ENCODE results near the gene PPP2R5D.

DNA sequence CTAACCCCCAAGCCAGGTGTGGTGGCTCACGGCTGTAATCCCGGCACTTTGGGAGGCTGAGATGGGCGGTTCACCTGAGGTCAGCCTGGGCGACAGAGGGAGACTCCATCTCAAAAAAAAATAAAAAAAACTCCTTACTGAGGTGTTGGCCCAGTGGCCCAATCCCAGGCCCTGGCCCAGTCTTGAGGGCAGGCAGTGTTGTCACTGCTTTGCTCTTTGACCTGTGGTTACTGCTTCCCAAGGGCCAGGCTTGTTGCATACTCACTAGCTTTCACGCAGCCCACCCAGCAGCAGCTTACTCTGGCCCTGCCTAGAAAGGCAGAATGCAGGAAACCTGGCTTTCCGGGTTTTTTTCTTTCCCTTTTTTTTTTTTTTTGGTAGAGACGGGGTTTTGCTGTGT is 41.9 kb upstream of the PPP2R5D start:
- TF ChIP-seq, protein P1, sequence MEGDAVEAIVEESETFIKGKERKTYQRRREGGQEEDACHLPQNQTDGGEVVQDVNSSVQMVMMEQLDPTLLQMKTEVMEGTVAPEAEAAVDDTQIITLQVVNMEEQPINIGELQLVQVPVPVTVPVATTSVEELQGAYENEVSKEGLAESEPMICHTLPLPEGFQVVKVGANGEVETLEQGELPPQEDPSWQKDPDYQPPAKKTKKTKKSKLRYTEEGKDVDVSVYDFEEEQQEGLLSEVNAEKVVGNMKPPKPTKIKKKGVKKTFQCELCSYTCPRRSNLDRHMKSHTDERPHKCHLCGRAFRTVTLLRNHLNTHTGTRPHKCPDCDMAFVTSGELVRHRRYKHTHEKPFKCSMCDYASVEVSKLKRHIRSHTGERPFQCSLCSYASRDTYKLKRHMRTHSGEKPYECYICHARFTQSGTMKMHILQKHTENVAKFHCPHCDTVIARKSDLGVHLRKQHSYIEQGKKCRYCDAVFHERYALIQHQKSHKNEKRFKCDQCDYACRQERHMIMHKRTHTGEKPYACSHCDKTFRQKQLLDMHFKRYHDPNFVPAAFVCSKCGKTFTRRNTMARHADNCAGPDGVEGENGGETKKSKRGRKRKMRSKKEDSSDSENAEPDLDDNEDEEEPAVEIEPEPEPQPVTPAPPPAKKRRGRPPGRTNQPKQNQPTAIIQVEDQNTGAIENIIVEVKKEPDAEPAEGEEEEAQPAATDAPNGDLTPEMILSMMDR (IDR thresholded peaks at IDR 0.05): no peak
- no peak for TF ChIP-seq POLR2A (IDR thresholded peaks at IDR 0.05)

Measured in uterus (tissue), 2 donors.